ENCODE results near the gene NES.

DNA sequence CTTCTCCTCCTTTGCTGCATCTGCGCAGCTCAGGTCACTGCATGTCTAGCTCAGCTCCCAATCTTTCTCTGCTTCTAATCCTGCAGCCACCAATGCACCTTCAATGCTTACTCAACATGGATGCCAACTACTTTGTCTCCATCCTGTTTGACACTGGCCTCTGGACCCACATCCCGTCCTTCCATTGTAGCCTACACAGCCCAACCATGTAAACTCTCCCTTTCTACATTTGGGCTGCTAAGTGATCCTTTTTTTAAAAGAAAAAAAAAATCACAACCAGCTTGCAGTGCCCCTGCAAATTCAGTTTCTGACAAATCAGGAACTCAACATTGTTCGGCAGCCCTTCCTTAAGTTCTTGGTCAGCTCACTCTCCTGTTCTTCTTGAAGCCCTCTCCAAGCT is 37.6 kb upstream of the NES start:
- TF ChIP-seq, protein P1, sequence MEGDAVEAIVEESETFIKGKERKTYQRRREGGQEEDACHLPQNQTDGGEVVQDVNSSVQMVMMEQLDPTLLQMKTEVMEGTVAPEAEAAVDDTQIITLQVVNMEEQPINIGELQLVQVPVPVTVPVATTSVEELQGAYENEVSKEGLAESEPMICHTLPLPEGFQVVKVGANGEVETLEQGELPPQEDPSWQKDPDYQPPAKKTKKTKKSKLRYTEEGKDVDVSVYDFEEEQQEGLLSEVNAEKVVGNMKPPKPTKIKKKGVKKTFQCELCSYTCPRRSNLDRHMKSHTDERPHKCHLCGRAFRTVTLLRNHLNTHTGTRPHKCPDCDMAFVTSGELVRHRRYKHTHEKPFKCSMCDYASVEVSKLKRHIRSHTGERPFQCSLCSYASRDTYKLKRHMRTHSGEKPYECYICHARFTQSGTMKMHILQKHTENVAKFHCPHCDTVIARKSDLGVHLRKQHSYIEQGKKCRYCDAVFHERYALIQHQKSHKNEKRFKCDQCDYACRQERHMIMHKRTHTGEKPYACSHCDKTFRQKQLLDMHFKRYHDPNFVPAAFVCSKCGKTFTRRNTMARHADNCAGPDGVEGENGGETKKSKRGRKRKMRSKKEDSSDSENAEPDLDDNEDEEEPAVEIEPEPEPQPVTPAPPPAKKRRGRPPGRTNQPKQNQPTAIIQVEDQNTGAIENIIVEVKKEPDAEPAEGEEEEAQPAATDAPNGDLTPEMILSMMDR (IDR thresholded peaks at IDR 0.05): no peak
- no peak for TF ChIP-seq POLR2A (IDR thresholded peaks at IDR 0.05)

Measured in thyroid gland (tissue), 4 donors.